ENCODE results near the gene GLI1.
"Not testable (repeated sequence)": the region's sequence is repeated elsewhere in the genome, so short reads cannot be mapped to it uniquely, and the experiment has no call there.

Gene GLI1

DNA sequence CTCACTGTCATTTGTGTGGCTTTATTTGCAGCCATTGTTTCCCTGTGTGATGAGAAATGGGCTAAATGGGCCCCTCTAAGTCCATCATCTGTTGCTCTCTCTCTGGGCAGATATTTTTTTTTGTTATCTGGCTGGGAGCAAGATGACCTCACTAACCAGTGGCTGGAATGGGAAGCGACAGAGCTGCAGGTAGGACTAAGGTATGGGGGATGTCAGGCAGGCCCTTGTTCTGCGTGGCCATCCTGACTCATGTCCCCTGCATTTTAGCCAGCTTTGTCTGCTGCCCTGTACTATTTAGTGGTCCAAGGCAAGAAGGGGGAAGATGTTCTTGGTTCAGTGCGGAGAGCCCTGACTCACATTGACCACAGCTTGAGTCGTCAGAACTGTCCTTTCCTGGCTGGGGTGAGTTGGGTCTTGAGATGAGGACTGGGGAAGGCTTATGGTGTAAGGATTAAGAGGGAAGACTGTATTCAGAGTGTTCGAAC, 29.6 kb downstream of the GLI1 start:
- H3K4me3 ChIP-seq (ENCODE audit: low read depth, low read length): peak overlapping the region; percentile 91
- H3K27ac ChIP-seq (ENCODE audit: low read depth, low read length): no peak overlapping the region

DNA sequence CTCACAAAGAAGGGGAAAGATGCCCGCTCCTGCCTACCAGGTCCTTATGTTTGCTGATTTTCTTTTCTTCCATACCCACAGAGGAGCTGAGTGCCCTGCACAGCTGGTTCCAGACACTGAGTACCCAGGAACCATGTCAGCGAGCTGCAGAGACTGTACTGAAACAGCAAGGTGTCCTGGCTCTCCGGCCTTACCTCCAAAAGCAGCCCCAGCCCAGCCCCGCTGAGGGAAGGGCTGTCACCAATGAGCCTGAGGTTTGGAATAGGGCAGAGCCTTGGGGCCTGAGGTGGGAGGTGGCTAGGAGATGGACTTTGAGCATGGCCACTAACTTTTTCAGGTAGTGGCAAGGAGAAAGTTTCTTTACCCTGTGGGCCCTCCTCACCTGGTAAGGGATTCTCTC, 30.5 kb downstream of the GLI1 start:
- Histone ChIP-seq H3K4me1 (ENCODE audit: control insufficient read depth, insufficient read depth, low read length) (peaks cover 5% of the 10 kb centered on the region; the same call in 1 of the 2 replicates), H3K27me3 (ENCODE audit: control insufficient read depth, insufficient read depth, low read length) (no peaks in the 10 kb centered on the region), H3K9ac (ENCODE audit: low read depth, low read length) (no peak overlapping the region), H3K36me3 (ENCODE audit: control insufficient read depth, insufficient read depth, low read length) (peaks cover 45% of the 10 kb centered on the region), H3K9me3 (ENCODE audit: control insufficient read depth, insufficient read depth, low read length) (peaks cover 5% of the 10 kb centered on the region; the same call in 1 of the 2 replicates), H3K4me3 (ENCODE audit: low read depth, low read length) (no peak overlapping the region), H3K27ac (ENCODE audit: low read depth, low read length) (no peak overlapping the region)

More for the DNA sequence above, 29.6 kb downstream of the GLI1 start:
- Histone ChIP-seq H3K27me3 (ENCODE audit: control insufficient read depth, insufficient read depth, low read length) (no peaks in the 10 kb centered on the region), H3K4me1 (ENCODE audit: control insufficient read depth, insufficient read depth, low read length) (peaks cover 5% of the 10 kb centered on the region; the same call in 1 of the 2 replicates), H3K36me3 (ENCODE audit: control insufficient read depth, insufficient read depth, low read length) (peaks cover 45% of the 10 kb centered on the region), H3K9me3 (ENCODE audit: control insufficient read depth, insufficient read depth, low read length) (peaks cover 5% of the 10 kb centered on the region; the same call in 1 of the 2 replicates), H3K9ac (ENCODE audit: low read depth, low read length) (peak overlapping the region; percentile 97; the same call in 1 of the 2 replicates)

DNA sequence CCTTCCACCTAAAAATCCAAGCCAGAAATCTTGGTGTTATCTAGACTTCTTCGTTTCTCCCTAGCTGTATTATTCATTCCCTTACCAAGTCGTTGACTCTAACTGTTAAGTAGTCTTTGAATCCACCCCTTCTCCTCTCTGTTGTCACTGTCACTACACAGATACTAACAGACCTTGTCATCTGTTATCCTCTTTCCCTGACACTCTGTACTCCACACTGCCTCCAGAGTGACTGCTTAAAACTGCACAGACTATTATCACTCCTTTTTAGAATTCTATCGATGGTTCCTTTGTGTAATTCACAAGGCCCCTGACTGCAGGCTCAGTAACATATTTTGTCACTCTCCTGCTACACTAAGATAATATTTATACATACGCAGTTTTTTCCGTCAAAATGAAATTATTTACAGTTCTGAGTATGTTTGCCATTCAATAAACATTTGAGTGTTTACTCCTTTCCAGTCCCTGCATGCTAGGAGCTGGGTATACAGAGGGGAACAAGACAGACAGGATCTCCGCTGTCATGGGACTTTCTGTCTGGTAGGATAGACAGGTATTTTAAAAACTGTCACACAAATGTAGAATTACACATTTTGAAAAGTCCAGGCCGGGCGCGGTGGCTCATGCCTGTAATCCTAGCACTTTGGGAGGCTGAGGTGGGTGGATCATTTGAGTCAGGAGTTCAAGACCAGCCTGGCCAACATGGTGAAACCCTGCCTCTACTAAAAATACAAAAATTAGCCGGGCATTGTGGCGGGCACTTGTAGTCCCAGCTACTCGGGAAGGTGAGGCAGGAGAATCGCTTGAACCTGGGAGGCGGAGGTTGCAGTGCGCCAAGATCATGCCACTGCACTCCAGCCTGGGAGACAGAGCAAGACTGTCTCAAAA, 32.1 kb downstream of the GLI1 start:
- peaks cover 5% of the 10 kb centered on the region; the same call in 1 of the 2 replicates for H3K9me3 ChIP-seq (ENCODE audit: control insufficient read depth, insufficient read depth, low read length)
- peaks cover 5% of the 10 kb centered on the region; the same call in 1 of the 2 replicates for H3K4me1 ChIP-seq (ENCODE audit: control insufficient read depth, insufficient read depth, low read length)
- H3K9ac ChIP-seq (ENCODE audit: low read depth, low read length): no peak overlapping the region
- no peak overlapping the region for H3K4me3 ChIP-seq (ENCODE audit: low read depth, low read length)
- no peaks in the 10 kb centered on the region for H3K27me3 ChIP-seq (ENCODE audit: control insufficient read depth, insufficient read depth, low read length)
- no peak overlapping the region for H3K27ac ChIP-seq (ENCODE audit: low read depth, low read length)
- peaks cover 57% of the 10 kb centered on the region for H3K36me3 ChIP-seq (ENCODE audit: control insufficient read depth, insufficient read depth, low read length)

DNA sequence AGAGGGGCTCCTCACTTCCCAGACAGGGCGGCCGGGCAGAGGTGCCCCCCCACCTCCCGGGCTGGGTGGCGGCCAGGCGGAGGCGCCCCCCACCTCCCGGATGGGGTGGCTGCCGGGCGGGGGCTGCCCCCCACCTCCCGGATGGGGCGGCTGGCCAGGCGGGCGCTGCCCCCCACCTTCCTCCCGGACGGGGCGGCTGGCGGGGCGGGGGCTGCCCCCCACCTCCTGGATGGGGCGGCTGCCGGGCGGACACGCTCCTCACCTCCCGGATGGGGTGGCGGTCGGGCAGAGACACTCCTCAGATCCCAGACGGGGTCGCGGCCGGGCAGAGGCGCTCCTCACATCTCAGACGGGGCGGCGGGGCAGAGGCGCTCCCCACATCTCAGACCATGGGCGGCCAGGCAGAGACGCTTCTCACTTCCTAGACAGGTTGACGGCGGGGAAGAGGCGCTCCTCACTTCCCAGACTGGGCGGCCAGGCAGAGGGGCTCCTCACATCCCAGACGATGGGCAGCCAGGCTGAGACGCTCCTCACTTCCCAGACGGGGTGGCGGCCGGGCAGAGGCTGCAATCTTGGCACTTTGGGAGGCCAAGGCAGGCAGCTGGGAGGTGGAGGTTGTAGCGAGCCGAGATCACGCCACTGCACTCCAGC, 35.6 kb downstream of the GLI1 start:
- not testable (repeated sequence) for H3K9me3 ChIP-seq (ENCODE audit: control insufficient read depth, insufficient read depth, low read length); H3K4me1 ChIP-seq (ENCODE audit: control insufficient read depth, insufficient read depth, low read length); H3K27ac ChIP-seq (ENCODE audit: low read depth, low read length); H3K27me3 ChIP-seq (ENCODE audit: control insufficient read depth, insufficient read depth, low read length); H3K9ac ChIP-seq (ENCODE audit: low read depth, low read length); H3K4me3 ChIP-seq (ENCODE audit: low read depth, low read length)
- peaks cover 73% of the 10 kb centered on the region for H3K36me3 ChIP-seq (ENCODE audit: control insufficient read depth, insufficient read depth, low read length)

DNA sequence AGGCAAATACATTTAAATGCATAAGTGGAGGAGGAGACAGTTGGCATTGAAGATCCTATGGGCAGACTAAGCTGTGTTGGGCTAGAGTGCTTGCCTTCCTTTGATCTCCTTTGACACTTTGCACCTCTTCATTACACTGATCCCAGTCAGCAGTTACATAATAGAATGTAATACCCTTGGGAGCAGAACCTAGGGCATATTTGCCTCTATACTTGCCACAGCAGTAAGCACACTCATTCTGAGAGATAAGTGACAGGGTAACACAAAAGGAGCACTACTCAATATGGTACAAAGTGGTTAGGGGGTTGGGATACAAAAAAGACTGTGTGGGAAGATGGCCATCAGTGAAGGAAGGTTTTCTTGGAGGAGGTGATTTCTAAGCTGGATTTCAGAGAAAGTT, 37.2 kb downstream of the GLI1 start:
- Histone ChIP-seq H3K27me3 (ENCODE audit: control insufficient read depth, insufficient read depth, low read length) (no peaks in the 10 kb centered on the region), H3K27ac (ENCODE audit: low read depth, low read length) (no peak overlapping the region), H3K9me3 (ENCODE audit: control insufficient read depth, insufficient read depth, low read length) (peaks cover 5% of the 10 kb centered on the region; the same call in 1 of the 2 replicates), H3K4me1 (ENCODE audit: control insufficient read depth, insufficient read depth, low read length) (no peaks in the 10 kb centered on the region), H3K36me3 (ENCODE audit: control insufficient read depth, insufficient read depth, low read length) (peaks cover 73% of the 10 kb centered on the region), H3K4me3 (ENCODE audit: low read depth, low read length) (no peak overlapping the region), H3K9ac (ENCODE audit: low read depth, low read length) (no peak overlapping the region)

DNA sequence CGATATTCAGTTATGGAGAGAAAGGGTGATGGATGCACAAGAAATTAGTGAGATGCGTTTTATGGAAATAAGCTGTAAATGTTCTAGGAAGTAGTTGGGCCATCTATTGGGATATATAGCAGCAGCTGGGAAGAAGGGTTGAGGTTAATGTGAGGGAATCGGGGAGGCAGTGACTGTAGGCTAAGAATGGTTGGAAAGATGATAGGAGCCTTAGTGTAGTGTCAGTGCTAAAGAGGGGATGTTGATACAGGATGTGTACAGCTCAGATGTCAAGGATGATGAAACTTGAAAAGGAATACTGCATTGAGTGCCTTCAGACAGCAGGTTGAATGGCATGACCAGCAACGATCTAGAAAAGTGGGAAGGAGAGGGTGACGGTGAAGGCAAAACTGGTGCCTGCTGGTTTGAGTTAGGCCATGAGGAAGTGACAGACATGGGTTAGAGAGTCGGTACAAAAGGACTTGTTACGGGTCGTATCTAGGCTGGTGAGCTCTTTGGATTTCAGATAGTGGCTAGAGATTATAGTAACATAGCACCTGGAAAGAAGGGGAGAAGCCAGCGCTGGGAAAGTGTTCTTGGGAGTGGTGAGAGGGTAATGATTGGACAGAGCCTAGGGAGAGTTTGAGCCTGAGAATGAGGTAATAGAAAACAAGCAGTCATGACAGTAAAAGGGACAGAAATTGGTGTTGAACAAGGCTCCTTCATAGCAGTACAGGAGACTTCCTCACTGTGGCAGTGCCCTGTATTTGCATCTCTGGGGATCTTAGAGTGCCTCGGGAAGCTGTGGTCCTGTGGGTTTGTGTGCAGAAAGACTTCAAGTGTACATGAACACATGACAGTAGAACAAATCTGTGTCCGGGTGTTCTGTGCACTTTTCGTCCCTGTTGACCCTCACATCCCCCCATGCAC, 37.9 kb downstream of the GLI1 start:
- Histone ChIP-seq H3K27me3 (ENCODE audit: control insufficient read depth, insufficient read depth, low read length) (no peaks in the 10 kb centered on the region), H3K9me3 (ENCODE audit: control insufficient read depth, insufficient read depth, low read length) (peaks cover 5% of the 10 kb centered on the region; the same call in 1 of the 2 replicates), H3K4me3 (ENCODE audit: low read depth, low read length) (no peak overlapping the region), H3K4me1 (ENCODE audit: control insufficient read depth, insufficient read depth, low read length) (no peaks in the 10 kb centered on the region), H3K9ac (ENCODE audit: low read depth, low read length) (no peak overlapping the region), H3K27ac (ENCODE audit: low read depth, low read length) (no peak overlapping the region), H3K36me3 (ENCODE audit: control insufficient read depth, insufficient read depth, low read length) (peaks cover 74% of the 10 kb centered on the region)

DNA sequence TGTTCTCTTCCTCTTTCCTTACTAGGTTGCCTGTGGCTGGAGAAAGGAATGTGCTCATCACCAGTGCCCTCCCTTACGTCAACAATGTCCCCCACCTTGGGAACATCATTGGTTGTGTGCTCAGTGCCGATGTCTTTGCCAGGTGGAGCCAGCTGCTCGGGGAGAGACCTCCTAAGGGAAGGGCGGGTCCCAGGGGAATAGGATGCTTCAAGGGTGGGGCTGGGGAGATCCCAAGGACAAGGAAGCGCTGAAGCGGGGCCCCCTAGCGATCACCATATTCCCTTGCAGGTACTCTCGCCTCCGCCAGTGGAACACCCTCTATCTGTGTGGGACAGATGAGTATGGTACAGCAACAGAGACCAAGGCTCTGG, 38.5 kb downstream of the GLI1 start:
- Histone ChIP-seq H3K4me3 (ENCODE audit: low read depth, low read length) (no peak overlapping the region), H3K27ac (ENCODE audit: low read depth, low read length) (no peak overlapping the region), H3K4me1 (ENCODE audit: control insufficient read depth, insufficient read depth, low read length) (no peaks in the 10 kb centered on the region), H3K9ac (ENCODE audit: low read depth, low read length) (no peak overlapping the region), H3K27me3 (ENCODE audit: control insufficient read depth, insufficient read depth, low read length) (no peaks in the 10 kb centered on the region), H3K9me3 (ENCODE audit: control insufficient read depth, insufficient read depth, low read length) (no peaks in the 10 kb centered on the region), H3K36me3 (ENCODE audit: control insufficient read depth, insufficient read depth, low read length) (peaks cover 73% of the 10 kb centered on the region)

DNA sequence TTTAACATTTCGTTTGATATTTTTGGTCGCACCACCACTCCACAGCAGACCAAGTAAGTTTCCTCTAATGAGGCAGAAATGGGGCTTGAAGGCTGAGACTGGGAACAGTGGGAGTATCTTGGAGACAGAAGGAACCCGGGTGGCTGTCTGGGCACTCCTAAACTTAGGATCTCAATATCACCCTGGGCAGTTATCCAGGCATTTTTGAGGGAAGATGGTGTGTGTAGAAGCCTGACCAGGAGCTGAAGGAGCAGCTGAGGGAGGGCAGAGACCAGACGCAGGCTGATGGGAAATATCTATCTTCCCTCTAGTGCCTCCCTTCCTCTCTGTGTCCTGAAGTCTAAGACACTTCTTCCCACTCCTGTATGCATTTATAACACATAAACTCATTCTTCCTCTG, 39.0 kb downstream of the GLI1 start:
- Histone ChIP-seq H3K36me3 (ENCODE audit: control insufficient read depth, insufficient read depth, low read length) (peaks cover 76% of the 10 kb centered on the region), H3K9ac (ENCODE audit: low read depth, low read length) (no peak overlapping the region), H3K4me1 (ENCODE audit: control insufficient read depth, insufficient read depth, low read length) (no peaks in the 10 kb centered on the region)

DNA sequence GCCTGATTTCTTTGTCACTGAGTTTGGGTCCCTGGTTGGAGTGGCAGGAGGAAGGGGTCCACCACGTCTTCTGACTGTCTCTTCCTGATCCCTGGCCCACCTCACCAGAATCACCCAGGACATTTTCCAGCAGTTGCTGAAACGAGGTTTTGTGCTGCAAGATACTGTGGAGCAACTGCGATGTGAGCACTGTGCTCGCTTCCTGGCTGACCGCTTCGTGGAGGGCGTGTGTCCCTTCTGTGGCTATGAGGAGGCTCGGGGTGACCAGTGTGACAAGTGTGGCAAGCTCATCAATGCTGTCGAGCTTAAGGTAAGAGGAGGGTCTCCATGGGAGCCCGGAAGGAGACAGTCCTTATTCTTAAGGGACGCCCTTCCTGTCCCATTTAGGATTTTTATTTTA, 40.6 kb downstream of the GLI1 start:
- Histone ChIP-seq H3K9ac (ENCODE audit: low read depth, low read length) (no peak overlapping the region), H3K27me3 (ENCODE audit: control insufficient read depth, insufficient read depth, low read length) (no peaks in the 10 kb centered on the region), H3K9me3 (ENCODE audit: control insufficient read depth, insufficient read depth, low read length) (no peaks in the 10 kb centered on the region), H3K4me1 (ENCODE audit: control insufficient read depth, insufficient read depth, low read length) (no peaks in the 10 kb centered on the region), H3K36me3 (ENCODE audit: control insufficient read depth, insufficient read depth, low read length) (peaks cover 89% of the 10 kb centered on the region), H3K4me3 (ENCODE audit: low read depth, low read length) (no peak overlapping the region), H3K27ac (ENCODE audit: low read depth, low read length) (no peak overlapping the region)

More for the DNA sequence above, 39.0 kb downstream of the GLI1 start:
- H3K27ac ChIP-seq (ENCODE audit: low read depth, low read length): no peak overlapping the region
- H3K4me3 ChIP-seq (ENCODE audit: low read depth, low read length): no peak overlapping the region
- no peaks in the 10 kb centered on the region for H3K9me3 ChIP-seq (ENCODE audit: control insufficient read depth, insufficient read depth, low read length)
- H3K27me3 ChIP-seq (ENCODE audit: control insufficient read depth, insufficient read depth, low read length): no peaks in the 10 kb centered on the region

DNA sequence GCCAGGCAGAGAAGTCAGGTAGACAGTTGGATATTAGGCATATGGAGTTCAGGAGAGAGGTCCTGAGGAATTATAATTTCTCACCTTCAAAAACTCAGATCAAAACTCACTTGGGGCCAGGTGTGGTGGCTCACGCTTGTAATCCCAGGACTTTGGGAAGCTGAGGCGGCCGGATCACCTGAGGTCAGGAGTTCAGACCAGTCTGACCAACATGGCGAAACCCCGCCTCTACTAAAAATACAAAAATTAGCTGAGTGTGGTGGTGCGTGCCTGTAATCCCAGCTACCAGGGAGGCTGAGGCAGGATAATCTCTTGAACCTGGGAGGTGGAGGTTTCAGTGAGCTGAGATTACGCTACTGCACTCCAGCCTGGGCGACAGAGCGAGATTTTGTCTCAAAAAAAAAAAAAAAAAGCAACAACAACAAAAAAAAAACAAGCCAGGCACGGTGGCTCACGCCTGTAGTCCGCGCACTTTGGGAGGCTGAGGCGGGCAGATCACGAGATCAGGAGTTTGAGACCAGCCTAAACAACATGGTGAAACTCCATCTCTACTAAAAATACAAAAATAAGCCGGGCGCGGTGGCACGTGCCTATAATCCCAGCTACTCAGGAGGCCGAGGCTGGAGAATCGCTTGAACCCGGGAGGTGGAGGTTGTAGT, 42.9 kb downstream of the GLI1 start:
- H3K4me1 ChIP-seq (ENCODE audit: control insufficient read depth, insufficient read depth, low read length); H3K27me3 ChIP-seq (ENCODE audit: control insufficient read depth, insufficient read depth, low read length); H3K27ac ChIP-seq (ENCODE audit: low read depth, low read length); H3K4me3 ChIP-seq (ENCODE audit: low read depth, low read length); H3K9ac ChIP-seq (ENCODE audit: low read depth, low read length); H3K9me3 ChIP-seq (ENCODE audit: control insufficient read depth, insufficient read depth, low read length): not testable (repeated sequence)
- H3K36me3 ChIP-seq (ENCODE audit: control insufficient read depth, insufficient read depth, low read length): peaks cover 84% of the 10 kb centered on the region
